GM12872 (cell line): ENCODE data around the gene FYB2.
A peak's percentile ranks its signal among the peaks of the same experiment; 100 is the strongest.

Source experiments
- TF ChIP-seq, protein P1 (sequence below): IDR thresholded peaks from 3 replicates; pipeline ENCODE4 v1.5.1; 2011; ENCODE audit warnings: low read depth, mild to moderate bottlenecking, low read length, moderate library complexity; ENCODE audit not compliant: insufficient read depth

FYB2 gene

DNA sequence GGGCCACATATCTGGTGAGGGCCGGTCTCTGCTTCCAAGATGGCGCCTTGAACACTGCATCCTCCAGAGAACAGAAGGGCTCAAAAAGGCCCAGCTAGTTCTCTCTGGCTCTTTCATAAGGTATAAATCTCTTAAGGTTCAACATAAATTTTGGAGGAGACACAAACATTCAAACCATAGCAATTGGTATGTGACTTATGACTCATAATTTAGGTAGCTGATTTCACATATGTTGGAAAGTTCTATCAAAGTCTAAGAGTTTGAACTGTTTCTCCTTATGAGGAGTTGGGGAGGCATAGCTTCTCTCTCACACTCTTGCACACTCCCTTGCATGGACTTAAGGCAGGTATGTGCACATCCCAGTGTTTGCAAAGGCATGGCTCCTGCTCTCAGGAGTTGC, 5.1 kb upstream of the FYB2 start:
- TF ChIP-seq, protein P1, sequence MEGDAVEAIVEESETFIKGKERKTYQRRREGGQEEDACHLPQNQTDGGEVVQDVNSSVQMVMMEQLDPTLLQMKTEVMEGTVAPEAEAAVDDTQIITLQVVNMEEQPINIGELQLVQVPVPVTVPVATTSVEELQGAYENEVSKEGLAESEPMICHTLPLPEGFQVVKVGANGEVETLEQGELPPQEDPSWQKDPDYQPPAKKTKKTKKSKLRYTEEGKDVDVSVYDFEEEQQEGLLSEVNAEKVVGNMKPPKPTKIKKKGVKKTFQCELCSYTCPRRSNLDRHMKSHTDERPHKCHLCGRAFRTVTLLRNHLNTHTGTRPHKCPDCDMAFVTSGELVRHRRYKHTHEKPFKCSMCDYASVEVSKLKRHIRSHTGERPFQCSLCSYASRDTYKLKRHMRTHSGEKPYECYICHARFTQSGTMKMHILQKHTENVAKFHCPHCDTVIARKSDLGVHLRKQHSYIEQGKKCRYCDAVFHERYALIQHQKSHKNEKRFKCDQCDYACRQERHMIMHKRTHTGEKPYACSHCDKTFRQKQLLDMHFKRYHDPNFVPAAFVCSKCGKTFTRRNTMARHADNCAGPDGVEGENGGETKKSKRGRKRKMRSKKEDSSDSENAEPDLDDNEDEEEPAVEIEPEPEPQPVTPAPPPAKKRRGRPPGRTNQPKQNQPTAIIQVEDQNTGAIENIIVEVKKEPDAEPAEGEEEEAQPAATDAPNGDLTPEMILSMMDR = no peak

DNA sequence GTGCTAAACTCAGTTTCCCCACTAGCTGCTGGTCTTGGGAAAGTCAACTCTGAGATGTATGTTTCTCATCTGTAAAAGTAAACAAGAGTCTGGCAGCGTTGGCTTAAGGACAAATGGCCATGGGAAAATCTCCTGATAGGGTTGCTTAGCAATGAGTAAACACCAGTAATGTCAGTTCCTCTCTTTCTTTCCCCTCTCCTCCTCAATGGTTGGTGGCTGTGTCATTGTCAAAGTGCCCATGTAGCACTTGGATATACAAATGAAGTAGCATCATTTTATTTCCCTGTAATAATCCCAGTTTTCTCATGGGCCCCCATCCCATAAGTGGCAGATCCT, 2.2 kb upstream of the FYB2 start:
- TF ChIP-seq, protein P1 = no peak

DNA sequence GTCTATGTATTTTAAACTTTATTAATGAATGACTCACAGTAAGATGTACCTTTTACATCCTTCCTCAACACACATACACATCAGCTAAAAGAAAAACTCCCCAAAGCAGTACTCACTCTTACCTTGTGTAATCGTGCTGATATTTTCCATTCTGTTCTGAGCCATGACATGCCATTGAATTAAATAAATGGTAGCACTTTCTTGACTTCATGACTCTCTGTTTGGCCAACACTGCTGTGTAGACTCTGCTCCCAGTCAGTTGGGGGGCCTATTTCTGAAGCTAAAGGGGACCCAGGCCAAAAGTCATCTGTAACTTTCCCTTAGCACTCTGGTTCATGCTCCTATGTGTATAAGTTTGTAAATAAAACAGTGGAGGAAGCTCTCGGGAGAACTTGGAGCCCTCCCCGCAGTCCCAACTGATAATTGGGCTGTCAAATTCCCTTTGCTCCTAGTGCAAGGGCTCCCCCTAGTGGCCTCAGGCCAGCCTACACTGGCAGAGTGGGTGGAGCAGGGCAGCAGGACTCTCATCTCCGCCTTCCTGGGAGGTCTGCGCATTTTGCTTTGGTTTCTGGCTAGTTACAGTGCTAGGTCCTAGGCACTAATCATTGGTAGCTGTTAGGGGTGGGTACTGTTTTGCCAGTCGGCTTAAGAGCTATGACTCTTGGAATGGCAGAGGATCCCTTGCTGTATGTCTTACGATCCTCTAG, 1.7 kb upstream of the FYB2 start:
- TF ChIP-seq, protein P1 = peak; percentile 98

DNA sequence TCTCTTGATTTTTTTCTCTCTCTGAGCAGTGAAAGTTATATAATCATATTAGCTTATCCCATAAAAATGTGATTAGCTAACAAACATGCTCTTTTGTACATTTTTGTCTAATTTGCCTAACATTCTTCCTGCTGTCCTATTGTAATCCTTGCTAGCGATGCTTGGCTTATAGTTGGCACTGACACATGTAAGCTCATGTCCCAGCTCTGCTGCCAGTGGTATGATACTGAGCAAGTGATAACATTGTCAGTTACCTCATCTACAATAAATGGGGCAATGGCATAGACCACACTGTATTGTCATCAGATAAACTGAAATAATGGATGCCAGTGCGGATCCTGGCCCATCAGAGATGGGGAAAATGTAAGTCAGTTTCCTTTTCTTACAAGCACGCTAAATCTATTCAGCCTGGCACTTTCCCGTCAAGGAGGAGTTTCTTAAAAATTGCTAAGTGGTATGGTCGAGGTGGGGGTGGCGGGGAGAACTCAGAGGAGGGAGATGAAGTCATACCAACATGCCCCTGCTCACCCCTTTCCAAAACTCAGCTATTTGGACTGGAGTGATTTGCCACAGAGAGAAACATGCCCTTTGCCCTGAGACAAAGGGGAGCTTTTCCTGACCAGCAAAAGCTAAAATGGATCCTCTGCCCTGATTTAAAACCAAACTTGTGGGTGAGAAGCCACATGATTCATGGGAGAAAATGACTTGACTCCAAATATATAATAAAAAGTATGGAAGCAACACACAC, 1.3 kb downstream of the FYB2 start:
- TF ChIP-seq, protein P1 = no peak

DNA sequence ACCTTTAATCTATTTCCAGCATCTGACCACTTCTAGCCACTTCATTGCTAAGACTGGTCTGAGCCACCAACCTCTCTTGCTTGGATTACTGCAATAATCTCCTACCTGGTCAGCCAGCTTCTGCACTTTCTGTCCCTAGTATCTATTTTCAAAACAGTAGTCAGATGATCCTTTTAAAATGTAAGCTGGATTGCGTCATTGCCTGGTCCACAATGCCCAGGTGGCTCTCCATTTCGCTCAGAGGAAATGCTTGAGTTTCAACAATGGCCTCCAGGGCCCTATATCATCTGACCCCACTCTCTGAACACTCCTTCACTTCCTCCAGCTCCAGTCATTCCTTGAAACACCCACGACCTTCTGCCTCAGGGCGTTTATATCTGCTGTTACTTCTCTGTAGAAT, 2.3 kb downstream of the FYB2 start:
- TF ChIP-seq, protein P1 = no peak

DNA sequence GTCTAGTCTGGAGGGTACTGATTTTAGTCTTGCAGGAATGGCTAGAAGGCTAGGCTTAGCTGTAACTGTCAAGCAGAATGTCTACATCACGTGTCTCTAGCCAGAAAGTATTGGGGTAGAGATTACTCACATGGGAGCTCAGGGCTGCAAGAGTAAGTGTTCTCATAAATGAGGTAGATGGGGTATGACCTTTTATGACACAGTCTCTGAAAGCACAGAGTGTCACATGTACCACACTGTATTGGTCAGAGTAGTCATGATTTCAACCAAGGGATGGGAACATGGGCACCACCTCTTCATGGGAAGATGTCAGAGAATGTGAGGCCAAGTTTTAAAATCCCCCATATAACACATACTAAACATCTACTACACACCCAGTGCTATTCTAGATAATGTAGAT, 2.9 kb downstream of the FYB2 start:
- TF ChIP-seq, protein P1 = no peak

DNA sequence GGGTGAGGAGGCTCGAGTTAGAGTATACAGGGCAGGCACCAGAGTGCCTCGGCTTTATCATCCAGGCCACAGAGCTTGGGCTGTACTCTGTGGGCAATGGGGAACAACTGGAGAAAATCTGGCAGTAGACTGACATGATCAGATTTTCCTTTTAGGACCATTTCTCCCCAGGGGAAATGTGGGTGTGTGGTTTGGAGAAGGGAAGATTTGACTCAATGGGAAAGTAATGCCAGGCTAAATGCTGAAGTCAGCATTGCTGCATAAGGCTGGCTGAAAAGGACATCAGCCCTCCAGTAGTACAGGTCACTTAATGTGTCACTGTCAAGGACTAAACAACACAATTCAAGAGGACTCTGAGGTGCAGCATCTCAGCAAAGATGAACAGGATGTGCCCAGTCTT, 5.0 kb downstream of the FYB2 start:
- TF ChIP-seq, protein P1 = no peak
